ENCODE data around the gene PUS10. TPM values are rescaled to one million over a fixed set of nuclear protein-coding genes. Genes with fewer than 3 reads are reported as not detected.

PUS10 gene, protein sequence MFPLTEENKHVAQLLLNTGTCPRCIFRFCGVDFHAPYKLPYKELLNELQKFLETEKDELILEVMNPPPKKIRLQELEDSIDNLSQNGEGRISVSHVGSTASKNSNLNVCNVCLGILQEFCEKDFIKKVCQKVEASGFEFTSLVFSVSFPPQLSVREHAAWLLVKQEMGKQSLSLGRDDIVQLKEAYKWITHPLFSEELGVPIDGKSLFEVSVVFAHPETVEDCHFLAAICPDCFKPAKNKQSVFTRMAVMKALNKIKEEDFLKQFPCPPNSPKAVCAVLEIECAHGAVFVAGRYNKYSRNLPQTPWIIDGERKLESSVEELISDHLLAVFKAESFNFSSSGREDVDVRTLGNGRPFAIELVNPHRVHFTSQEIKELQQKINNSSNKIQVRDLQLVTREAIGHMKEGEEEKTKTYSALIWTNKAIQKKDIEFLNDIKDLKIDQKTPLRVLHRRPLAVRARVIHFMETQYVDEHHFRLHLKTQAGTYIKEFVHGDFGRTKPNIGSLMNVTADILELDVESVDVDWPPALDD
- 1.6 TPM for polyA plus RNA-seq (2013, experiment 1 of 2)
- 1.6 TPM for polyA plus RNA-seq (2013, experiment 2 of 2)

DNA sequence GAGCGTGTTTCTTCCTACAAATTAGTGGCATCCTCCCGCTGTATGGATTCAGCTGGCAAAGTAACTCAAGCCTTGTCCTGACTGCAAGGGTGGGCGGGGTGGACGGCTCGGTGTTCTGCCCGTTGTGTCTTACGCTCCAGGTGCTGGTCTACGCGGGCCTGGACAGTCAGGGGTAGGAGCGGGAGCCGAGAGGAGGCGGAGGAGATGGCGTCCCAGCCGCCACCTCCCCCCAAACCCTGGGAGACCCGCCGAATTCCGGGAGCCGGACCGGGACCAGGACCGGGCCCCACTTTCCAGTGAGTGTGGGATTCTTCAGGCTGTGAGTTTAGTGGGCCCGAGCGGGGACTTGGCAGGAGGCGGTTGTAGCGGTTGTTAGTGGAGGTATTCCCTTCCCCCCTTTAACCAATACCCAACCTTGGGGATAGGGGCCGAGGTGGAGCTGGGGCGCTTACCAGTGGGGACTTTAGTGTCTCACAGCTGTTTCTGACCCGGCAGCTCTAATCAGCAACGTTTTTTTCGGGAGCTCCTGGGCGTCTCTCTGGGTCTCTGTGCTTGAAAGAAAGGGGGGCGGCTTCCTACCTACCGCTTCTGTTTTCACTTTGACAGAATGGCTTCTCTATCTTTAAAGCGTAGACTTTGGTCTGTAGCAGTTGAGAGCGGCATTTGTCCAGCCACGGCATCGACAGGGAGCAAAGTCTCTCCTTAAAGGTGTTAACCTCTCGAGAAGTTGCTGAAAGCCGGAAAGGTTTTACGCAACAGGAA lies at the start of gene PUS10, which contains the start of gene PEX13:
PUS10 (minus strand) TSS at position 700 of the 762 bp plus-strand sequence. CDS start 6,365 bp downstream, outside the sequence.
PEX13 (plus strand) TSS at position 165 of the 762 bp plus-strand sequence; CDS start at position 205, 40 bp downstream.
- Histone ChIP-seq H3K27ac (ENCODE audit: low read depth, low read length) (peak within 1 kb of the TSS; percentile 92), H3K27me3 (ENCODE audit: insufficient read depth, low read length, poor library complexity) (no peaks in the 10 kb centered on the region), H4K5ac (ENCODE audit: low read length) (no peak within 1 kb of the TSS), H2BK15ac (replicated peaks; ENCODE audit: low read depth) (no peak within 1 kb of the TSS), H3K4me1 (ENCODE audit: control insufficient read depth, low read depth, low read length) (no peaks in the 10 kb centered on the region), H2AK5ac (ENCODE audit: low read length) (no peak within 1 kb of the TSS), H3K4me2 (ENCODE audit: low read length) (peak within 1 kb of the TSS; percentile 95), H2BK5ac (ENCODE audit: low read length) (peak within 1 kb of the TSS; percentile 64), H3K23ac (ENCODE audit: low read length) (no peak within 1 kb of the TSS), H3K36me3 (ENCODE audit: control insufficient read depth, insufficient read depth, low read length) (no peaks in the 10 kb centered on the region), H4K8ac (ENCODE audit: low read depth, low read length) (no peak within 1 kb of the TSS), H3K4ac (ENCODE audit: low read depth, low read length) (no peak within 1 kb of the TSS), H3K79me2 (ENCODE audit: control insufficient read depth, insufficient read depth, low read length) (peaks cover 11% of the 10 kb centered on the region), H3K18ac (ENCODE audit: low read length) (peak within 1 kb of the TSS; percentile 12), H3K4me3 (ENCODE audit: low read length) (peak within 1 kb of the TSS; percentile 97), H2BK120ac (ENCODE audit: low read depth, low read length) (no peak within 1 kb of the TSS), H3K56ac (ENCODE audit: low read length) (peak within 1 kb of the TSS; percentile 98), H3K9ac (ENCODE audit: low read length) (peak within 1 kb of the TSS; percentile 94), H3K79me1 (ENCODE audit: low read length) (peaks cover 3% of the 10 kb centered on the region)
- whole genome bisulfite sequencing (ENCODE audit: extremely low coverage, insufficient coverage, low lambda C conversion rate), result no CpG with 5 or more reads among the region's 39 CpGs
- DNase-seq, result peak; percentile 90

DNA sequence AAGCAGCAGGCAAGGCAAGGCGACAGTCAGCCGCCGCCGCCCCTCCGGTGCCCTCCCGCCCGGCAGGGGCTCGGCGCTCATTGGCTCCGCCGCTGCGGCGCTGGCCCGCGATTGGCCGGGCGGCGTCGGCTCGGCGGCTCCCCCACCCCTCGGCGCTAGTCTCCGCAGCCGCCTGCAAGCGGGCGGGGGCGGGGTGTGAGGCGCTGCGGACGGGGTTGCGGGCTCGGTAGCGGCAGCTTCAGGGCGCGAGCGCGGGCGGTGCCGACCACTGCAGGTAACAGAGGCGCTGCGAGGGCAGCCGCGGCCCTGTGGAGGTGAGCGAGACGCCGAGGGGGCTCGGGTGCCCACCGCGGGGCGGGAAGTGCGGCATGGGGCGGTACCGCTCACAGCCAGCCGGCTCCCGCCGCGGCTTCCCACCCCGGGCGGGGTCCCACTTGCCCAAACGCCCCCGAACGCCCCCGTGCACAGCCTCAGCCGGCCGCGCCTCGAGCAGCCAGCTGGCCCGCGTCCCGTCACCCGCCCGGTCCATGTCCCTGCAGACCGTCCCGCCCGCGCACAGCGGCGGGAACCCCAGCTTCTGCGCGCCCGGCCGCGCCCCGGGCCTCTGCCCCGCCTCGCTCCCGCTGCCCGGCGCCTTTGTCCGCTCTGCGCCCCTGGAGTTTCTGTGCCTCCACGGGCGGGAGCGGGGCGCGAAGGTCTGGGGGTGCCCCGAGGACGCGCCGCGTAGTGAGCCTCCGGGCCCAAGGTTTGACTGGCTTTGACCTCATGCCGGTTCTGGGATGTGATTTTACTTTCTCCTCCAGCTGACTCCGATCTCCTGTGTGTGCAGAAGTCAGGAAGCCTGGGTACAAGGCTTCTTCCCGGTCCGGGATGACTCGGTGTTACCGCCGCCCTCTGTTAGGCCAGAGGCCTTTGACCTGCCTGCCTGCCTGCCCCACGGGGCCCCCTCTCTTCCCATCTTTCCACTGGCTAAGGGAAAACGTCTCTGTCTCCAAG lies 48.0 kb upstream of the PUS10 start, which contains the start of gene SANBR:
SANBR (plus strand) TSS at position 158 of the 996 bp plus-strand sequence. CDS start 4,480 bp downstream, outside the sequence.
- Histone ChIP-seq H3K79me1 (ENCODE audit: low read length) (peaks cover 4% of the 10 kb centered on the region), H2BK120ac (ENCODE audit: low read depth, low read length) (peak within 1 kb of the TSS; percentile 15), H4K5ac (ENCODE audit: low read length) (no peak within 1 kb of the TSS), H3K27ac (ENCODE audit: low read depth, low read length) (peak within 1 kb of the TSS; percentile 88), H3K4me3 (ENCODE audit: low read length) (peak within 1 kb of the TSS; percentile 85), H3K4me1 (ENCODE audit: control insufficient read depth, low read depth, low read length) (no peaks in the 10 kb centered on the region), H2AK5ac (ENCODE audit: low read length) (no peak within 1 kb of the TSS), H3K18ac (ENCODE audit: low read length) (peak within 1 kb of the TSS; percentile 63), H2BK15ac (replicated peaks; ENCODE audit: low read depth) (no peak within 1 kb of the TSS), H3K79me2 (ENCODE audit: control insufficient read depth, insufficient read depth, low read length) (peaks cover 2% of the 10 kb centered on the region), H3K56ac (ENCODE audit: low read length) (peak within 1 kb of the TSS; percentile 94), H3K9ac (ENCODE audit: low read length) (peak within 1 kb of the TSS; percentile 89), H3K23ac (ENCODE audit: low read length) (peak within 1 kb of the TSS; percentile 85), H3K4me2 (ENCODE audit: low read length) (peak within 1 kb of the TSS; percentile 61), H4K8ac (ENCODE audit: low read depth, low read length) (no peak within 1 kb of the TSS), H2BK5ac (ENCODE audit: low read length) (peak within 1 kb of the TSS; percentile 48), H3K4ac (ENCODE audit: low read depth, low read length) (peak within 1 kb of the TSS; percentile 97), H3K27me3 (ENCODE audit: insufficient read depth, low read length, poor library complexity) (no peaks in the 10 kb centered on the region), H3K36me3 (ENCODE audit: control insufficient read depth, insufficient read depth, low read length) (no peaks in the 10 kb centered on the region)
- no CpG with 5 or more reads among the region's 112 CpGs for WGBS (ENCODE audit: extremely low coverage, insufficient coverage, low lambda C conversion rate)
- DNase-seq, result peak; percentile 98

DNA sequence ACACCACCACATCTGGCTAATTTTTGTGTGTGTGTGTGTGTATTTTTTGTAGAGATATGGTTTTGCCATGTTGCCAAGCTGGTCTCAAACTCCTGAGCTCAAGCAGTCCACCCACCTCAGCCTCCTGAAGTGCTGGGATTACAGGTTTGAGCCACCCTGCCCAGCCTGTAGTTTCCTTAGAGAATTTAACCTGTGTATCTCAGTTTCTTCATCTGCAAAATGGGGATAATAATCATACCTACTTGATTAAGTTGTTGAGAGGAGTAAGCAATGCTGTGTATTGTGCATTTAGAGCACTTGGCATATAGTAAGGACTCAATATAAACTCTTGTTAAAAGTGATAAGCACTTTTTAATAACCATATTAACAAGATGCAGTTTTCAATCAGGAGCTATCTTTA lies 41.3 kb upstream of the PUS10 start:
- Histone ChIP-seq H3K4me3 (ENCODE audit: low read length) (no peak overlapping the region), H3K27ac (ENCODE audit: low read depth, low read length) (no peak overlapping the region), H4K8ac (ENCODE audit: low read depth, low read length) (no peak overlapping the region), H3K18ac (ENCODE audit: low read length) (no peak overlapping the region), H3K56ac (ENCODE audit: low read length) (no peak overlapping the region), H3K79me1 (ENCODE audit: low read length) (no peaks in the 10 kb centered on the region), H2BK120ac (ENCODE audit: low read depth, low read length) (no peak overlapping the region), H3K79me2 (ENCODE audit: control insufficient read depth, insufficient read depth, low read length) (no peaks in the 10 kb centered on the region), H3K27me3 (ENCODE audit: insufficient read depth, low read length, poor library complexity) (no peaks in the 10 kb centered on the region), H3K9ac (ENCODE audit: low read length) (no peak overlapping the region), H3K4me1 (ENCODE audit: control insufficient read depth, low read depth, low read length) (no peaks in the 10 kb centered on the region), H3K4ac (ENCODE audit: low read depth, low read length) (no peak overlapping the region), H3K23ac (ENCODE audit: low read length) (no peak overlapping the region), H3K4me2 (ENCODE audit: low read length) (no peak overlapping the region), H2BK5ac (ENCODE audit: low read length) (no peak overlapping the region), H2AK5ac (ENCODE audit: low read length) (no peak overlapping the region), H2BK15ac (replicated peaks; ENCODE audit: low read depth) (no peak overlapping the region), H3K36me3 (ENCODE audit: control insufficient read depth, insufficient read depth, low read length) (no peaks in the 10 kb centered on the region), H4K5ac (ENCODE audit: low read length) (no peak overlapping the region)
- DNase-seq, result no peak

DNA sequence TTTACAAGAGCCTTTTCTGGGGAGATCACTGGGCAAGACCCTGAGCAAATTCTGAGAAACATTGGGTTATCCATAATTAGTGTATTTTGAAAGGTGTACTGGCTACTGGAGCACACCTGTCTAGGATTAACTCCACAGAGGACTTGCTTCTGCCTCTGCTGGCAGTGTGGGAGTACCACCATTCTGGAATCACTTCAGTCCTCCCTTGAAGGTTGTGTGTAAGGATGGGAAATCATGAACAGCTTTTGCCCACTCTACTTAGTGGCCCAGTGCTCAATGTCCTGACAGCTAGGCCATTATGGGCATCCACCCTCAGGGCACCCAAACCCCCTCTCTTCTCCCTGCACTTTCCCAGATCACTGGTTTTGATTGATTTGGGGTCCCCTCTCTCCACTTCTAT lies 39.5 kb upstream of the PUS10 start:
- H2BK120ac ChIP-seq (ENCODE audit: low read depth, low read length), result no peak overlapping the region
- H3K4ac ChIP-seq (ENCODE audit: low read depth, low read length), result no peak overlapping the region
- H3K36me3 ChIP-seq (ENCODE audit: control insufficient read depth, insufficient read depth, low read length), result no peaks in the 10 kb centered on the region
- DNase-seq, result no peak
- no peaks in the 10 kb centered on the region for H3K79me1 ChIP-seq (ENCODE audit: low read length)
- H3K79me2 ChIP-seq (ENCODE audit: control insufficient read depth, insufficient read depth, low read length), result no peaks in the 10 kb centered on the region
- H4K5ac ChIP-seq (ENCODE audit: low read length), result no peak overlapping the region
- H3K9ac ChIP-seq (ENCODE audit: low read length), result no peak overlapping the region
- no peak overlapping the region for H2BK5ac ChIP-seq (ENCODE audit: low read length)
- H4K8ac ChIP-seq (ENCODE audit: low read depth, low read length), result no peak overlapping the region
- H3K27ac ChIP-seq (ENCODE audit: low read depth, low read length), result no peak overlapping the region
- no peaks in the 10 kb centered on the region for H3K4me1 ChIP-seq (ENCODE audit: control insufficient read depth, low read depth, low read length)
- H3K4me3 ChIP-seq (ENCODE audit: low read length), result no peak overlapping the region
- no peak overlapping the region for H2BK15ac ChIP-seq (replicated peaks; ENCODE audit: low read depth)
- no peak overlapping the region for H3K18ac ChIP-seq (ENCODE audit: low read length)
- H3K23ac ChIP-seq (ENCODE audit: low read length), result no peak overlapping the region
- H3K27me3 ChIP-seq (ENCODE audit: insufficient read depth, low read length, poor library complexity), result no peaks in the 10 kb centered on the region
- no peak overlapping the region for H3K56ac ChIP-seq (ENCODE audit: low read length)
- H3K4me2 ChIP-seq (ENCODE audit: low read length), result no peak overlapping the region
- no peak overlapping the region for H2AK5ac ChIP-seq (ENCODE audit: low read length)

DNA sequence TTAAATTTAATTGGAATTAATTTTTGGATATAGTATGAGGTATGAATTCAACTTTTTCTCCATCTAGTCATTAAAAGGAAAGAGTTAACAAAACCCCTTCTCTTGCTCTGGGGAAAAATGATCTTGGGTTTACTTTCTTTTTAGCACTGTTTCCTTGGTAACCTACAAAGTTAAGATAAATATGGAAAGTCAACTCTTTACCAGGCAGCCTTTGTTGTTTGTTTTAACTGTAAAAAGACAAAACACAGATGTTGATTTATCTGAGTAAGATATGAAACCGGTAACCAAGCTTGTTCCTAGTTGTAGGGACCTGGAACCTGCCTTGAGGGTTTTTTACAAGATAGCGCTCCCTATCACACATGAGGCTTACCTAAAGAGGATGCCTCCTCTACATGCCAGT lies 37.5 kb upstream of the PUS10 start:
- Histone ChIP-seq H3K4me3 (ENCODE audit: low read length) (no peak overlapping the region), H3K4me2 (ENCODE audit: low read length) (no peak overlapping the region), H3K79me1 (ENCODE audit: low read length) (no peaks in the 10 kb centered on the region), H3K18ac (ENCODE audit: low read length) (no peak overlapping the region), H3K4ac (ENCODE audit: low read depth, low read length) (no peak overlapping the region), H3K27me3 (ENCODE audit: insufficient read depth, low read length, poor library complexity) (no peaks in the 10 kb centered on the region), H3K4me1 (ENCODE audit: control insufficient read depth, low read depth, low read length) (no peaks in the 10 kb centered on the region), H3K27ac (ENCODE audit: low read depth, low read length) (no peak overlapping the region), H3K36me3 (ENCODE audit: control insufficient read depth, insufficient read depth, low read length) (no peaks in the 10 kb centered on the region), H2BK15ac (replicated peaks; ENCODE audit: low read depth) (no peak overlapping the region), H2BK120ac (ENCODE audit: low read depth, low read length) (no peak overlapping the region), H2BK5ac (ENCODE audit: low read length) (no peak overlapping the region), H3K9ac (ENCODE audit: low read length) (no peak overlapping the region), H2AK5ac (ENCODE audit: low read length) (no peak overlapping the region), H4K8ac (ENCODE audit: low read depth, low read length) (no peak overlapping the region), H4K5ac (ENCODE audit: low read length) (no peak overlapping the region), H3K56ac (ENCODE audit: low read length) (no peak overlapping the region), H3K23ac (ENCODE audit: low read length) (no peak overlapping the region), H3K79me2 (ENCODE audit: control insufficient read depth, insufficient read depth, low read length) (no peaks in the 10 kb centered on the region)
- WGBS (ENCODE audit: extremely low coverage, insufficient coverage, low lambda C conversion rate), result no CpG with 5 or more reads among the region's 2 CpGs
- no peak for DNase-seq
